COLO668 (cell line): ENCODE data around the gene ZNF165.
"Not testable (repeated sequence)": the region's sequence is repeated elsewhere in the genome, so short reads cannot be mapped to it uniquely, and the experiment has no call there.

Source experiments
- DNase-seq: peaks from one replicate; lab custom pipeline; 2025; ENCODE audit not compliant: unreplicated experiment; lab: John Stamatoyannopoulos, UW

Gene ZNF165

GRCh38 chr6:28080381-28080630 is at the start of gene ZNF165:
Gene ZNF165 (plus strand): TSS chr6:28080568. CDS start chr6:28085481, 4,913 bp downstream.
- not testable (repeated sequence) for DNase-seq

DNA sequence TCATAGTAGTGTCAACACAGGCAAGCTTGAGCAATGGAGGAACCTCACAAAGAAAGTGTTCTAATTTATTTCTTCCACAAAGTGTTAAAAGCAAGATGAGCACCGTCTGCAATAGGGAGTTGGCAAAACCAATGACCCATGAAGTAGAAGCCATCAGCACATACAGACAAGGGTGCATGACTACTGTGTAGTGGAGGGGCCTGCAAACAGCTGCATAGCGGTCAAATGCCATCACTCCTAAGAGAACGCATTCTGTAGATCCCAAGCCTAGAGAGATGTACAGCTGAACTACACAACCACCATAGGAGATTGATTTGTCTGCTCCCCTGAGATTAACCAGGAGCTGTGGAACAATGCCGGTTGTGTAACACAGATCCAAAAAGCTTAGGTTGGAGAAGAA is 26.8 kb upstream of the ZNF165 start:
- no peak for DNase-seq

DNA sequence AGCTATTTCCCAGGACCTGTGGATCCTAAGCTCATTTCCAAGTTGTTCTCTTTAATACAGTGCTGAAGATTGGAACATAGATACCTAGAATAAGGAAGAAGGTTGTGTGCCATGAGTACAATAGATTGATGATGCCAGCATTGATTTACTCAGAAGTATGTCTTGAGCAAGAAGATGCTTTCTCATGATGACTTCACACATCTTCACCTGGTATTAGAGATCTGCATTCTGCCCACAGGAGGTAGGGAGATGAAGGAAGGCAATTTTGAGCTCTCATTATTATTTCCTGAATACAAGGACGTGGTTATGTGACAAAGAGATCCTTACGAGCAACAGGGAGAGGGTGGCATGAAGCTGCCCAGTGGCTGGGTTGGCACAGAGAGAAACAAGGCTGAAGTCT is 20.0 kb upstream of the ZNF165 start:
- no peak for DNase-seq

- no peak for DNase-seq
Measured at GRCh38 chr6:28064272-28064671, 16.1 kb upstream of the ZNF165 start.

DNA sequence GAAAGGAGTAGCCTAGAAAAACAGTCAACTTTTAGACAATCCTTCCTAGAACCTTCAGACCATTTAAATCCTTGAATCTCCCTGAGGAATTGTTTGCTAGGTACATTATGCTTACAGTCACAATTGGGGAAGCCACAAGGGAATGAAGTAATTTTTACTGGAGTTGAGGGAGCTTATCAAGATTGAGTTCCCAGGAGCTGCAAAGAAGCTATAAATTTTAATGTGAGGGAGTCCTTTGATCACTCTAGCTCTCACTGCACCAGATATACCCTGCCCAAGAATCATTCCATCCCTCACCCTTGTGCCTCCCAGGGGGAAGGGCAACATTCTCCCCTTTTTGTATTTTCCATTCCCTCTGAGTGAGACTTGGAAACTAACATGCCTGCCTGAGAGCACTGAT is 12.3 kb upstream of the ZNF165 start:
- DNase-seq = no peak

GRCh38 chr6:28070968-28071367 is 9.4 kb upstream of the ZNF165 start:
- DNase-seq = not testable (repeated sequence)

- no peak for DNase-seq
Measured at GRCh38 chr6:28078050-28078449, 2.3 kb upstream of the ZNF165 start.

GRCh38 chr6:28078836-28079235 is 1.5 kb upstream of the ZNF165 start:
- no peak for DNase-seq

DNA sequence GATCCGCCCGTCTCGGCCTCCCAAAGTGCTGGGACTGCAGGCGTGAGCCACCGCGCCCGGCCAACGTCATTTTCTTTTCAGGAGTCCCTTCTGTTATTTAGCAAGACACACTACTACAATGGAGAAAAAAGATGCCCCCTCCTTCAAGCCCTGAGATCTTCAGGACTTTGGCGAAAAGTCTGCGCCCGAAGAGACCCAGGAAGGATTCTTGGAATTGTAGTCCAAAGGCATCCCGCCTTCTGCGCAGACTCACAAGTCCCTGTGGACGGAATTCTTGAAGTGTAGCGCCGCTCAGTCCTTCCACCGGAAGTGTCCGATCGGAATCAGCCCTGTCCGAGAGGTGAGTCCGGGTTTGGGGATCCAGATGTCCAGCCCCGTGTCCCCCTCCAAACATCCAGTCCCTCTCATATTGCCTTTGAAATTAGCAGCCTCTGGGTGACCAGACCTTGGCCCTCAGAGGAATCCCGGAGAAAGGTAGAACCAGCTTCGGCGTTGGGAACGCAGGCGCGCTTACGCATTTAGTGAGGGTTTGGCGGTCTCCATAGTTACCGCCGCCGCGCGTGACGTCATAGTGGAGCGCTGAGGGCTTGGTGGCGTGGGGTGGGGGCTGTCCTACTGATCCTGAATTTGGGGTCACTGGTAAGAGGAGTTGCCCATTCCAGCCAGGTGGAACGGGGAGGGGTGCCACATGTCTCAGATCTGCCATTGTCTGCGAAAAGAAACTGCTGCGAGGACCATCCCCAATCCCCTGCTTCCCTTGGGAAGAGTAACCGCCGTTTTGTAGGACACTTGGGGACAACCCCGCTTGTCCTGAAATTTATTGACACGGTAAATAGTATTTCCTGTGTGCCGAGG is 490 bp downstream of the ZNF165 start:
- peak; percentile 84 for DNase-seq

- no peak for DNase-seq
Measured at GRCh38 chr6:28081486-28081751, 1.1 kb downstream of the ZNF165 start.

DNA sequence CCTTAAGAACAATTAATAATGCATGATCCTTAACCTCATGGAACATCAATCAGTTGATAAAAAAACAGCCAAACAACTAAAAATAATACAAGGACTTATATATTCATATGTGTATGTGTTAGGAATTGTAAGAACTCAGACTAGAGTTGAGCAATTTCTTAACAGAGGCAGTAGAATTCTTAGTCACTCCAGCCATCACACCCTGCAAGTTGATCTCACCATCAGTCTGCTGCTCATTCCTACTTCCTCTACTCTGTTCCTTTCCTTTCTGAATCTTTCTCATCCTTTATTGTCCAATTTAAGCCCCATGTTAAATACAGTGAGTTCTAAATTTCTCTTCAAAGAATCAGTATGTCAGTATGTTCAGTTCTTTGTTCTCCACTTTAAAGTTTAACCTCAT is 2.6 kb downstream of the ZNF165 start:
- DNase-seq = no peak

DNA sequence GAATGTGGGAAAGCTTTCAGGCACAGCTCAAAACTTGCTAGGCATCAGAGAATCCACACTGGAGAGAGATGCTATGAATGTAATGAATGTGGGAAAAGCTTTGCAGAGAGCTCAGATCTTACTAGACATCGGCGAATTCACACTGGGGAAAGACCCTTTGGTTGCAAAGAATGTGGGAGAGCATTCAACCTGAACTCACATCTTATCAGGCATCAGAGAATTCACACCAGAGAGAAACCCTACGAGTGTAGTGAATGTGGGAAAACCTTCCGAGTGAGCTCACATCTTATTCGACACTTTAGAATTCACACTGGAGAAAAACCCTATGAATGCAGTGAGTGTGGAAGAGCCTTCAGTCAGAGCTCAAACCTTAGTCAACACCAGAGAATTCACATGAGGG is 8.7 kb downstream of the ZNF165 start:
- DNase-seq = no peak

DNA sequence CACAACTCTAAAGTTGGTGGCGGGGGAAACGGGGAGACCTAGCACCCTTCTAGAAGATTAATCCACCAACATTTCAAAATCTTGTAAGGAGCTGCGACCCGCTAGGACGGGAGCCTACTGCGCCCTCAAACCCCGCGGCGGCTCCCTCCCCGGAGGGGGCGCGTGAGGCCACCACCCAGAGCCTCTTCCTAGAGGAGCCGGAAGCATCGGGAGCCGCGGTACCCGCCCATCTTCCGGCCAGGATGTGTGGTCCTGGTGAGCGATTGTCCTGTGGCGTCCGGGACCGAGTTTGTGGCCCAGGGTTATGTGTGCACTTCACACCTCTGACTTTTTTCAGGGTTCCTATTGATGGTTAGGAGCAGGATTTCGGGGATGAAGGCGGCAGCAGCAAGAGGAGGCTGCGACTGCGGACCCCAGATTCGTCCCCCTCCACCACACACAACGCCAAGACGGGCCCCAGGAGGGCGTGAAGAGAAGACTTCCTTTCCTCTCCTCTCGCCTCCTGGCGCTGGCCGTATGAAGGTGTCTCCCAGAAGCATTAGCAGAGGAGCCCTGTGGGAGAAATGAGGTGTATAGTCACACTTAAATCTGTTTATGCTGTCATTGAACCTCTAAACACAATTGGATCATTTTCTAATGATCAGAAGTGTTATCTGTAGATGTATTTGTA is 10.7 kb downstream of the ZNF165 start:
- DNase-seq = no peak

DNA sequence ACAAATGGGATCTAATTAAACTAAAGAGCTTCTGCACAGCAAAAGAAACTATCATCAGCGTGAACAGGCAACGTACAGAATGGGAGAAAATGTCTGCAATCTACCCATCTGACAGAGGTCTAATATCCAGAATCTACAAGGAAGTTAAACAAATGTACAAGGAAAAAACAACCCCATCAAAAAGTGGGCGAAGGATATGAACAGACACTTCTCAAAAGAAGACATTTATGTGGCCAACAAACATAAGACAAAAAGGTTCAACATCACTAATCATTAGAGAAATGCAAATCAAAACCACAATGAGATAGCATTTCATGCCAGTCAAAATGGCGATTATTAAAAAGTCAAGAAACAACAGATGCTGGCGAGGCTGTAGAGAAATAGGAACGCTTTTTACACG is 21.9 kb downstream of the ZNF165 start:
- not testable (repeated sequence) for DNase-seq

- not testable (repeated sequence) for DNase-seq
Measured at GRCh38 chr6:28102699-28103098, 22.3 kb downstream of the ZNF165 start.

DNA sequence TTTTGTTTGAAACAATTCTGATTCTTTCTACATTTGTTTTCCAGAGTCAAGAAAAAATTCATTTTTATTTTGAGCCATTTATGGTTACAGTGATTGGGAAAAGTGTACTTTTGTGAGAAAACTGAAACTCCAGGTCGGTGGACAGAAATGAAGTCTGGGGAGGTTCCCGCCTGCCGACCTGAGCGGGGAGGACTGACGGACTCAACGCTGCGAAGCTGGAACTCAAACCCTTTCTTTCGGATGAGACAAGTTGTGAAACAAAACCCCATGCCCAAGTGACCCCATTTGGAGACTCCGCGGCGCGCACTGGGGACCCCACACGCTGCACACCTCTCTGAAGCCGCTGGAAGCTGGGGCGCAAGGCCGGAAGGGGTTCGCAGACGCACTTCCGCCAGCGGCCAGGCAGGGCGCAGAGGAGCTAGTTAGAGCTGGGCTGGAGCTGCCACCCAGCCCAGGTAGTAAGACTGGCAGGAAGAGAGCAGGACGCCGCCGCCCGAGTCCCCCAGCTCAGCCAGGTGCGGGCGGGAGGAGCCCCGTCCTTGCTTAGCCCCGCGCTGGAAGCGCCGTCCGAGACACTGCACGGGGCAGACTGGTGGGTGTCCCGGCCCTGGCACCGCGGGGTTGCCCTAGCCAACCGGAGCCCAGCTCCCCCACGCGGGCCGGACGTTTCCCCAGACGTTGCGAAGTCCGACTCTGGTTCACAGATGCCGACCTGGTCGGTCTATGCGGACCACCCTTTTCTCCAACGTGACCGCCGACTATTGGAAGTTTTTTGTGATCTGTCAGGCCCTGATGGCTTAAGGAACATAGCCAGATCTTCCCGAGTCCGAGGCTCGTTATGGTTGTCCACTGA is 24.2 kb downstream of the ZNF165 start:
- DNase-seq = peak; percentile 81

GRCh38 chr6:28105245-28105639 is 24.9 kb downstream of the ZNF165 start:
- no peak for DNase-seq

- no peak for DNase-seq
Measured at GRCh38 chr6:28107506-28107905, 27.1 kb downstream of the ZNF165 start.

DNA sequence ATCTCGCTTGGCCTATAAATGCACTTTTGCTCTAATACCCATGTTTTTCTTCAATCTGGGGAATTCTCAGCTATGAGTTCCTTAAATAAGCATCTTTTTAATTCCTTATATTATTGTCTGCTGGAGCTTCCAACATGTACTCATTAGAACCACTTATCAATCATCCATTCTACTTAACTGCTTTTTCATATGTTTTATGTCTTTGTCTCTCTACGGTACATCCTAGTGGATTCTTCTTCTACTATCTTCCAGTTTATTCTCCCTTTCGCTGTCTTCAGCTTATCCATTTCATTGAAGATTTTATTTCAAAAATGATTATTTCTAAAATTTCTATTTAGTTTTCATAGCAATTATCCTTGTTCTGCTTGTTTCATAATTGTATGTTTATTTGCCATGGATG is 31.6 kb downstream of the ZNF165 start:
- no peak for DNase-seq

- no peak for DNase-seq
Measured at GRCh38 chr6:28115799-28116198, 35.4 kb downstream of the ZNF165 start.

DNA sequence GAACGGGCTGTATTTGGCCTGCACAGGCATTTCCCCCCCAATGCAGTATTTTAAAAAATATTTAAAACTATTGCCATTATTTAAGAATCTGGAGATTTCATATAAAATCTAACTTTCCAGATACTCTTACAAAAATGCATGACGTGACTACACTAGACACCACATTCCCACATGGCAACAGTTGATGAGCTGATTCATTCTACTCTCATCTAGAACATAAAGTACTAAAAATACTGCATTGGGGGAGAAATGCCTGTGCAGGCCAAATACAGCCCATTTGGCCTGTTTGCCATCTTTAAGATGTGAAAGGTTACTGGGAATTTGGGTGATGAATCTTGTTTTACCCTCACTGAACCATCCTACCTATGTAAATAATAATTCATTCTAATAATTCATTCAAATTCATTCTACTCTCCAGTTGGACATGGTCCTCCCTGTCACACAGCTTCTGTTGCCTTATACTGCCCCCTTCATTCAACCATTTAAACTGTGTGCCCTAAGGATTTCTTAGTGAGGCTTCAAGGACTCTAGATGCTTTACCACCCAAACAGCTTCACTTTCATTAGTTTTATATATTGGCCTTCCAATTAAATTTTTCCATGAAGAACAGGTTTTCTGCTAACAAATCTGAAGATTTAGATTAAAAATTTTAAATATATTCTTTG is 37.1 kb downstream of the ZNF165 start:
- DNase-seq = no peak

- DNase-seq = no peak
Measured at GRCh38 chr6:28118217-28118616, 37.8 kb downstream of the ZNF165 start.
